ENCODE measurements around the gene SBSN. TPM values are rescaled to one million over a fixed set of nuclear protein-coding genes. Genes with fewer than 3 reads are reported as not detected.

Gene SBSN
- total and polyA plus RNA-seq, 4 donors: not detected

DNA sequence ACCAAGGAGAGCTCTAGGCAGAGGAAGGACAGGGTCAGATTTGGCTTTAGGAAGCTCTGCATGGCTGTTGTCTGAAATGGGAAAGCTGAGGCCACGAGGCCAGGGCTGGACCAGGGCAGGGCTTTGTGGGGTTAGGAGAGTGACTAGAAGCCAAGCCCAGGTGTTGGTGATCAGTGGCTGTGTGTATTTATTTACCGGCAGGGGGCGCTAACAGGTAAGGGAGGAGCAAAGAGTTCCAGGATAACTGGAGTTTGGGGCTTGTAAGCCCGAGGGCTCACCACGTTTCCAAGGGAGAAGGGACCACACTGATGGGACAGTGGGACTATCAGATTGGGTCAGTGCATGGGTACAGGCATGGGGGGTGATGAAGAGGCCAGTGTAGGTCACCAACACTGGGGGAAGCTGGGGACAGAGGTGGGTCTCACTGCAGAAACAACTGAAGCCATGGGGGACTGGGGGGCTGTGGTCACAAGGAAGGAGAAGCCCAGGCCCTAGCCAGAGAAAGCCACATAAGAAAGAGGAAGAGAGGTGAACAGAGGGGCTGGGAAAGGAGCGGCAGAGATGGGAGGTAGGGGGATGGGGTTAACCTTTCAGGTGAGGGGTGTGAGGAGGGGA is 21.2 kb upstream of the SBSN start:
- peak; percentile 58 for DNase-seq (ENCODE audit: low spot score)
- peaks cover 0 to 19% (median 14%) of the 10 kb centered on the region in 4 donors for H3K4me1 ChIP-seq (ENCODE audit: control insufficient read depth in 4 of 4, insufficient read depth in 4 of 4, low read length in 3 of 4)
- no peaks in the 10 kb centered on the region for H3K27me3 ChIP-seq (ENCODE audit: control insufficient read depth in 4 of 4, insufficient read depth in 4 of 4, low read length in 3 of 4)
- TF ChIP-seq JUND (IDR thresholded peaks at IDR 0.05) (no peak), SP1 (IDR thresholded peaks at IDR 0.05) (no peak), YY1 (IDR thresholded peaks at IDR 0.05) (no peak), CTCF (IDR thresholded peaks at IDR 0.05; ENCODE audit: low read depth, low read length, missing input control) (peak; percentile 80), NR2F2 (IDR thresholded peaks at IDR 0.05) (no peak), ZBTB33 (IDR thresholded peaks at IDR 0.05) (no peak), HNF4G (IDR thresholded peaks at IDR 0.05) (no peak), RXRA (IDR thresholded peaks at IDR 0.05) (no peak), FOXA2 (IDR thresholded peaks at IDR 0.05) (no peak), EGR1 (IDR thresholded peaks at IDR 0.05; ENCODE audit: low read depth in 2 of 2) (no peak), ATF3 (IDR thresholded peaks at IDR 0.05) (no peak), GABPA (IDR thresholded peaks at IDR 0.05 in 1 of 2, conservative IDR thresholded peaks at IDR 0.05 in 1 of 2) (no peak), TAF1 (conservative IDR thresholded peaks at IDR 0.05) (no peak), RAD21 (IDR thresholded peaks at IDR 0.05) (peak; percentile 71 to 85)
- TF ChIP-seq, protein P1, sequence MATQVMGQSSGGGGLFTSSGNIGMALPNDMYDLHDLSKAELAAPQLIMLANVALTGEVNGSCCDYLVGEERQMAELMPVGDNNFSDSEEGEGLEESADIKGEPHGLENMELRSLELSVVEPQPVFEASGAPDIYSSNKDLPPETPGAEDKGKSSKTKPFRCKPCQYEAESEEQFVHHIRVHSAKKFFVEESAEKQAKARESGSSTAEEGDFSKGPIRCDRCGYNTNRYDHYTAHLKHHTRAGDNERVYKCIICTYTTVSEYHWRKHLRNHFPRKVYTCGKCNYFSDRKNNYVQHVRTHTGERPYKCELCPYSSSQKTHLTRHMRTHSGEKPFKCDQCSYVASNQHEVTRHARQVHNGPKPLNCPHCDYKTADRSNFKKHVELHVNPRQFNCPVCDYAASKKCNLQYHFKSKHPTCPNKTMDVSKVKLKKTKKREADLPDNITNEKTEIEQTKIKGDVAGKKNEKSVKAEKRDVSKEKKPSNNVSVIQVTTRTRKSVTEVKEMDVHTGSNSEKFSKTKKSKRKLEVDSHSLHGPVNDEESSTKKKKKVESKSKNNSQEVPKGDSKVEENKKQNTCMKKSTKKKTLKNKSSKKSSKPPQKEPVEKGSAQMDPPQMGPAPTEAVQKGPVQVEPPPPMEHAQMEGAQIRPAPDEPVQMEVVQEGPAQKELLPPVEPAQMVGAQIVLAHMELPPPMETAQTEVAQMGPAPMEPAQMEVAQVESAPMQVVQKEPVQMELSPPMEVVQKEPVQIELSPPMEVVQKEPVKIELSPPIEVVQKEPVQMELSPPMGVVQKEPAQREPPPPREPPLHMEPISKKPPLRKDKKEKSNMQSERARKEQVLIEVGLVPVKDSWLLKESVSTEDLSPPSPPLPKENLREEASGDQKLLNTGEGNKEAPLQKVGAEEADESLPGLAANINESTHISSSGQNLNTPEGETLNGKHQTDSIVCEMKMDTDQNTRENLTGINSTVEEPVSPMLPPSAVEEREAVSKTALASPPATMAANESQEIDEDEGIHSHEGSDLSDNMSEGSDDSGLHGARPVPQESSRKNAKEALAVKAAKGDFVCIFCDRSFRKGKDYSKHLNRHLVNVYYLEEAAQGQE (IDR thresholded peaks at IDR 0.05): no peak
- TF ChIP-seq, protein P2, sequence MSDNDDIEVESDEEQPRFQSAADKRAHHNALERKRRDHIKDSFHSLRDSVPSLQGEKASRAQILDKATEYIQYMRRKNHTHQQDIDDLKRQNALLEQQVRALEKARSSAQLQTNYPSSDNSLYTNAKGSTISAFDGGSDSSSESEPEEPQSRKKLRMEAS (IDR thresholded peaks at IDR 0.05): no peak
- 24% methylated on average over 6 of the region's 6 CpGs for WGBS
- no peak overlapping the region for H3K9ac ChIP-seq (ENCODE audit: low read depth in 1 of 2, low read length in 2 of 2)
- no peak overlapping the region for H3K4me3 ChIP-seq (ENCODE audit: low read depth in 1 of 3, low read length in 3 of 3)
- no peaks in the 10 kb centered on the region for H3K36me3 ChIP-seq (ENCODE audit: control insufficient read depth in 4 of 4, insufficient read depth in 3 of 4, low read depth in 1 of 4, low read length in 3 of 4)
- H3K27ac ChIP-seq (ENCODE audit: low read depth in 1 of 2, low read length in 2 of 2): no peak overlapping the region
- H3K9me3 ChIP-seq (ENCODE audit: control insufficient read depth in 4 of 4, low read length in 3 of 4): no peaks in the 10 kb centered on the region
